ENCODE data around the gene ITSN1. TPM values are rescaled to one million over a fixed set of nuclear protein-coding genes. Genes with fewer than 3 reads are reported as not detected.

The ITSN1 gene
- total RNA-seq, 4 donors from 2014 or later = 31.1 to 42.5 (median 35.9) TPM

- H3K27me3 ChIP-seq = no peaks in the 10 kb centered on the region
- TF ChIP-seq EP300 (IDR thresholded peaks at IDR 0.05) (no peak), POLR2A (IDR thresholded peaks at IDR 0.05; ENCODE audit: low read depth) (no peak), CTCF (IDR thresholded peaks at IDR 0.05) (no peak), POLR2AphosphoS5 (IDR thresholded peaks at IDR 0.05) (no peak)
Measured at GRCh38 chr21:33789697-33790096, 147.4 kb downstream of the ITSN1 start.

DNA sequence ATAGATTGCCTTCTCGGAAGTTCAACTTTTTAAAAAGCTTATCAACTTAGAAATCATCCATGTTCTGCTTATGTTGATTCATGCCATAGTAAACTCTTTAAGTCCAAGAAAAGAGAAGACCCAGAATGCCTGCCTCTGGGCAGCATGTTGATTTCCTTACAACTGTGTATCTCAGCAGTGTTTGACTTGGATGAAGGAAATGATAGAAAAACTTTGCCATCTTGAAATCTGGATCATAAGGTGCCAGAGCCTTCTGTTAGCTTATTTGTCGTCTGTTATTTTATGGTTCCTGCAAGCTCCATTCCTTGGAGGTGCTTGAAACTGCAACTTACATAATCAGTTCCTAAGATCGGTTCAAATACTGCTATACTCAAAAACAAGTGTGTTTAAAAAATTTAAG lies 148.8 kb downstream of the ITSN1 start:
- Histone ChIP-seq H3K9me3 (no peaks in the 10 kb centered on the region), H3K4me3 (no peak overlapping the region), H3K27me3 (no peaks in the 10 kb centered on the region), H3K27ac (replicated peaks in 1 of 4) (no peak overlapping the region), H3K4me1 (no peaks in the 10 kb centered on the region), H3K36me3 (peaks cover 0 to 33% (median 12%) of the 10 kb centered on the region in 4 donors)
- WGBS = 94% methylated on average over 3 of the region's 3 CpGs
- DNase-seq (ENCODE audit: extremely low spot score) = no peak
- intact Hi-C loops (cut with DNase I) = no loop called here
- TF ChIP-seq CTCF (IDR thresholded peaks at IDR 0.05) (no peak), POLR2A (IDR thresholded peaks at IDR 0.05; ENCODE audit: low read depth) (no peak), POLR2AphosphoS5 (IDR thresholded peaks at IDR 0.05) (no peak), EP300 (IDR thresholded peaks at IDR 0.05) (no peak)

More at GRCh38 chr21:33789697-33790096, 147.4 kb downstream of the ITSN1 start:
- H3K4me3 ChIP-seq = no peak overlapping the region
- H3K27ac ChIP-seq (replicated peaks in 1 of 4) = no peak overlapping the region
- intact Hi-C loops (cut with DNase I) = no loop called here
- H3K4me1 ChIP-seq = no peaks in the 10 kb centered on the region
- peaks cover 0 to 21% (median 8%) of the 10 kb centered on the region in 4 donors for H3K36me3 ChIP-seq
- DNase-seq (ENCODE audit: extremely low spot score) = no peak
- WGBS = 72% methylated on average over 1 of the region's 1 CpG
- H3K9me3 ChIP-seq = no peaks in the 10 kb centered on the region

- no peak for DNase-seq (ENCODE audit: extremely low spot score)
- no peak overlapping the region for H3K27ac ChIP-seq (replicated peaks in 1 of 4)
- no peak overlapping the region for H3K4me3 ChIP-seq
- TF ChIP-seq CTCF (IDR thresholded peaks at IDR 0.05) = no peak
- no peak for TF ChIP-seq POLR2A (IDR thresholded peaks at IDR 0.05; ENCODE audit: low read depth)
- no peak for TF ChIP-seq POLR2AphosphoS5 (IDR thresholded peaks at IDR 0.05)
- no peak for TF ChIP-seq EP300 (IDR thresholded peaks at IDR 0.05)
- WGBS = 88% methylated on average over 2 of the region's 2 CpGs
- H3K27me3 ChIP-seq = no peaks in the 10 kb centered on the region
- intact Hi-C loops (cut with DNase I) = no loop called here
- peaks cover 9 to 49% (median 25%) of the 10 kb centered on the region in 4 donors for H3K36me3 ChIP-seq
- H3K4me1 ChIP-seq = no peaks in the 10 kb centered on the region
- no peaks in the 10 kb centered on the region for H3K9me3 ChIP-seq
Measured at GRCh38 chr21:33794596-33794995, 152.3 kb downstream of the ITSN1 start.

GRCh38 chr21:33797565-33797964 lies 155.3 kb downstream of the ITSN1 start:
- TF ChIP-seq POLR2AphosphoS5 (IDR thresholded peaks at IDR 0.05) = no peak
- Histone ChIP-seq H3K9me3 (no peaks in the 10 kb centered on the region), H3K27ac (replicated peaks in 1 of 4) (no peak overlapping the region), H3K4me1 (peaks cover 0 to 14% (median 11%) of the 10 kb centered on the region in 4 donors), H3K4me3 (no peak overlapping the region), H3K36me3 (peaks cover 9 to 62% (median 25%) of the 10 kb centered on the region in 4 donors), H3K27me3 (no peaks in the 10 kb centered on the region)
- 82% methylated on average over 4 of the region's 5 CpGs for WGBS
- DNase-seq (ENCODE audit: extremely low spot score) = no peak
- intact Hi-C loops (cut with DNase I) = no loop called here

DNA sequence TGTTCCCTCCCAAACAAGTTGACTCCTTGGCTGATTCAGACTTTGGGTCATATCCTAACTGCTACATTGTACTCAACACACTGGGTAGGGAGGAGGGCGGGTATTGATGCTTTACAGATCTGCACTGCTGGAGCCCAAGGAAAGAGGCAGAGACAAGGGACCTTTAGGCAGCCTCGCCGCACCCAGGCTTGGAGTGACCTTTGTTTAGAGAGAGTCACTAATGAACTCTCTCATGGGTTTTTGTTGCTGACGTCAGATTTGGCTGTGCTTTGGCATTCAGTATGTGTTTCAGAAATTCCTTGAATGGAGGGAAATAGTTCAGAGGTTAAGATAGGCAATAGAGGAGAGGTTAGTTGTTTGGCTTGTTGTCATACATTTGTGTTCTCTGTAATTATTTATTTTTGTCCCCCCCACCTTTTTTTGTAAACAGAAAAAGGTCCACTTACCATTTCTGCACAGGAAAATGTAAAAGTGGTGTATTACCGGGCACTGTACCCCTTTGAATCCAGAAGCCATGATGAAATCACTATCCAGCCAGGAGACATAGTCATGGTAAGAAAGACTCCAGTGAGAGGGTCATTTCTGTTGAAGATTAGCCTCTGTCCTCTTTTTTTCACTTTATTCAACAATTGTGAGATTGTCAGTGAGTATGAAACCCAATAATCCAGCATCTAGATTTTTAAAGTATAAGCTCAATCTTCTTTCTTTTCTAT lies 157.2 kb downstream of the ITSN1 start:
- DNase-seq (ENCODE audit: extremely low spot score) = no peak
- 91% methylated on average over 5 of the region's 5 CpGs for WGBS
- peaks cover 0 to 17% (median 11%) of the 10 kb centered on the region in 4 donors for H3K4me1 ChIP-seq
- peak in 1 of 2 donors; percentile 24 for TF ChIP-seq POLR2AphosphoS5 (IDR thresholded peaks at IDR 0.05)
- no peak for TF ChIP-seq POLR2A (IDR thresholded peaks at IDR 0.05; ENCODE audit: low read depth)
- TF ChIP-seq EP300 (IDR thresholded peaks at IDR 0.05) = no peak
- peak overlapping the region in 1 of 4 donors; percentile 22 for H3K27ac ChIP-seq (replicated peaks in 1 of 4)
- H3K4me3 ChIP-seq = no peak overlapping the region
- intact Hi-C loops (cut with DNase I) = no loop called here
- H3K36me3 ChIP-seq = peaks cover 9 to 57% (median 21%) of the 10 kb centered on the region in 4 donors
- H3K27me3 ChIP-seq = no peaks in the 10 kb centered on the region
- H3K9me3 ChIP-seq = no peaks in the 10 kb centered on the region

All from esophagus muscularis mucosa (tissue), 4 donors.